OCI-LY1 (cell line): ENCODE data around the gene KRT80.

Experiments
- H2AFZ ChIP-seq: fragments of 200-600 bp; sonication (generic), shearing (Covaris generic); 2 replicates; pipeline ENCODE4 v1.6.0; 2014; ENCODE audit warnings: antibody characterized with exemption, mild to moderate bottlenecking, low read length
- H3F3A ChIP-seq: fragments of 200-600 bp; sonication (generic), shearing (Covaris generic); 2 replicates; pipeline ENCODE4 v1.6.0; 2014; ENCODE audit warnings: mild to moderate bottlenecking, antibody characterized with exemption, low read length, moderate library complexity; ENCODE audit not compliant: insufficient read depth
- H3K27ac ChIP-seq: fragments of 200-600 bp; sonication (generic); 2 replicates; pipeline ENCODE4 v1.5.1; 2014; ENCODE audit warnings: low read length, mixed run types, mild to moderate bottlenecking, low read depth; ENCODE audit not compliant: poor library complexity, severe bottlenecking
- H3K27me3 ChIP-seq: fragments of 200-600 bp; sonication (generic); 2 replicates; pipeline ENCODE4 v1.6.0; 2014; ENCODE audit warnings: antibody characterized with exemption, mild to moderate bottlenecking, low read length, moderate library complexity; ENCODE audit not compliant: insufficient read depth
- H3K36me3 ChIP-seq: fragments of 200-600 bp; sonication (generic); 2 replicates; pipeline ENCODE4 v1.6.1; 2014; ENCODE audit warnings: mild to moderate bottlenecking, antibody characterized with exemption, low read length, moderate library complexity, mixed read lengths; ENCODE audit not compliant: insufficient read depth
- H3K4me1 ChIP-seq: fragments of 200-600 bp; sonication (generic); 2 replicates; pipeline ENCODE4 v1.5.1; 2014; ENCODE audit warnings: mild to moderate bottlenecking, low read length, moderate library complexity; ENCODE audit not compliant: insufficient read depth, severe bottlenecking
- H3K4me2 ChIP-seq: fragments of 200-600 bp; sonication (generic), shearing (Covaris generic); 2 replicates; pipeline ENCODE4 v1.6.1; 2014; ENCODE audit warnings: low read length
- H3K4me3 ChIP-seq: fragments of 200-600 bp; sonication (generic); 2 replicates; pipeline ENCODE4 v1.5.1; 2014; ENCODE audit warnings: low read length, low read depth, mild to moderate bottlenecking, mixed read lengths; ENCODE audit not compliant: poor library complexity, severe bottlenecking
- H3K79me2 ChIP-seq: fragments of 200-600 bp; shearing (Covaris generic); 2 replicates; pipeline ENCODE4 v1.6.1; 2016; ENCODE audit warnings: mixed run types, low read length, mixed read lengths; ENCODE audit not compliant: insufficient read depth
- H3K9ac ChIP-seq: fragments of 200-600 bp; sonication (generic), shearing (Covaris generic); 2 replicates; pipeline ENCODE4 v1.6.1; 2014; ENCODE audit warnings: mild to moderate bottlenecking, low read length, mixed read lengths
- H3K9me2 ChIP-seq: fragments of 200-600 bp; sonication (generic), shearing (Covaris generic); 2 replicates; pipeline ENCODE4 v1.6.1; 2014; ENCODE audit warnings: low read depth, mild to moderate bottlenecking, low read length, mixed read lengths
- H3K9me3 ChIP-seq: fragments of 200-600 bp; shearing (Covaris generic); 2 replicates; pipeline ENCODE4 v1.6.1; 2014; ENCODE audit warnings: low read length, mixed read lengths
- H4K20me1 ChIP-seq: fragments of 200-600 bp; sonication (generic), shearing (Covaris generic); 2 replicates; pipeline ENCODE4 v1.6.0; 2016; ENCODE audit warnings: mild to moderate bottlenecking, low read length; ENCODE audit not compliant: insufficient read depth
- EZH2 ChIP-seq: fragments of 200-600 bp; sonication (generic), shearing (Covaris generic); IDR thresholded peaks from 2 replicates; pipeline ENCODE4 v1.8.0; 2017; ENCODE audit warnings: borderline replicate concordance, mixed run types, mild to moderate bottlenecking, antibody characterized with exemption, low read length, moderate library complexity, mixed read lengths
- TF ChIP-seq, protein P1 (sequence below): fragments of 200-600 bp; sonication (generic), shearing (Covaris generic); IDR thresholded peaks from 2 replicates; pipeline ENCODE4 v1.5.1; 2017; ENCODE audit warnings: mild to moderate bottlenecking, antibody characterized with exemption, low read length, moderate library complexity, mixed read lengths

The KRT80 gene

DNA sequence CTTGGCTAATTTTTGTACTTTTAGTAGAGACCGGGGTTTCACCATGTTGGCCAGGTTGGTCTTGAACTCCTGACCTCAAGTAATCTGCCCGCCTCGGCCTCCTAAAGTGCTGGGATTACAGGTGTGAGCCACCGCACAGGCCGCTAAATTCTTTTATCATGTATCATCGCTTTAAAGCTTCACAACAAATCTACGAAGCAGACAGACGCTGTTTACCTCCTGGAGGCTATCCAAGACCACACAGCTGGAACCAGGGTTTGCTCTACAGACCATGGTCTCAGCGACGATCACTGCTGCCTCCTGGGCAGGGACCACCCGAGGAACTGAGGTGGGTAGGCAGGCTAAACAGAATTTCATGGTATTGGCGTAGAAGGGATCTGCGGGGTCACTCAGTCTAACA lies 27.2 kb downstream of the KRT80 start:
- no peak overlapping the region for H3K4me2 ChIP-seq
- no peaks in the 10 kb centered on the region for H3F3A ChIP-seq
- H4K20me1 ChIP-seq = no peaks in the 10 kb centered on the region
- H3K36me3 ChIP-seq = no peaks in the 10 kb centered on the region
- H3K27me3 ChIP-seq = no peaks in the 10 kb centered on the region
- H3K4me1 ChIP-seq = no peaks in the 10 kb centered on the region
- H3K27ac ChIP-seq = no peak overlapping the region
- TF ChIP-seq EZH2 = no peak
- no peak overlapping the region for H2AFZ ChIP-seq
- no peaks in the 10 kb centered on the region for H3K79me2 ChIP-seq
- no peak overlapping the region for H3K9ac ChIP-seq
- H3K9me3 ChIP-seq = no peaks in the 10 kb centered on the region
- no peak overlapping the region for H3K4me3 ChIP-seq
- no peaks in the 10 kb centered on the region for H3K9me2 ChIP-seq

DNA sequence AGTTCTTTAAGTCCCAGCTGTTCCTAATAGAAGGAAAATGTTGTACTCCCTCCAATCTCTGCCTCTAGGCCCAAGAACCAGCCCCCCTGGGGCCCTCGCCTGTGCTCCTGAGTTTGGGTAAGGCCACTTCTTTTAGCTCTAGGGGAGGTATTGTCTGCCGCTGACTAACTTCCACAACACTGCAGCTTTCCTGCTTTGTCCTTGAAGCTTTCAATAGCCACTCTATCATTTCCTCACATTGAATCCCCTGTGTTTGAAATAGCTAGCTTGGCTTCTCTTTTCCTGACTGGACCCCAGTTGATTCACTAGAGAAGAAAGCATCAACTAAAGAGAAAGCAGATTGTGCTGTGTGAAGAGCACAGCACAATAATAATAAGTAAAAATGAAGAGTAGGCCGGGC lies 28.8 kb downstream of the KRT80 start:
- H4K20me1 ChIP-seq = no peaks in the 10 kb centered on the region
- H3K27me3 ChIP-seq = no peaks in the 10 kb centered on the region
- no peaks in the 10 kb centered on the region for H3K79me2 ChIP-seq
- TF ChIP-seq, protein P1, sequence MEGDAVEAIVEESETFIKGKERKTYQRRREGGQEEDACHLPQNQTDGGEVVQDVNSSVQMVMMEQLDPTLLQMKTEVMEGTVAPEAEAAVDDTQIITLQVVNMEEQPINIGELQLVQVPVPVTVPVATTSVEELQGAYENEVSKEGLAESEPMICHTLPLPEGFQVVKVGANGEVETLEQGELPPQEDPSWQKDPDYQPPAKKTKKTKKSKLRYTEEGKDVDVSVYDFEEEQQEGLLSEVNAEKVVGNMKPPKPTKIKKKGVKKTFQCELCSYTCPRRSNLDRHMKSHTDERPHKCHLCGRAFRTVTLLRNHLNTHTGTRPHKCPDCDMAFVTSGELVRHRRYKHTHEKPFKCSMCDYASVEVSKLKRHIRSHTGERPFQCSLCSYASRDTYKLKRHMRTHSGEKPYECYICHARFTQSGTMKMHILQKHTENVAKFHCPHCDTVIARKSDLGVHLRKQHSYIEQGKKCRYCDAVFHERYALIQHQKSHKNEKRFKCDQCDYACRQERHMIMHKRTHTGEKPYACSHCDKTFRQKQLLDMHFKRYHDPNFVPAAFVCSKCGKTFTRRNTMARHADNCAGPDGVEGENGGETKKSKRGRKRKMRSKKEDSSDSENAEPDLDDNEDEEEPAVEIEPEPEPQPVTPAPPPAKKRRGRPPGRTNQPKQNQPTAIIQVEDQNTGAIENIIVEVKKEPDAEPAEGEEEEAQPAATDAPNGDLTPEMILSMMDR = no peak
- TF ChIP-seq EZH2 = no peak
- no peaks in the 10 kb centered on the region for H3K9me2 ChIP-seq
- no peak overlapping the region for H3K4me2 ChIP-seq
- no peaks in the 10 kb centered on the region for H3K36me3 ChIP-seq
- H3K27ac ChIP-seq = no peak overlapping the region
- H3K9ac ChIP-seq = no peak overlapping the region
- no peak overlapping the region for H3K4me3 ChIP-seq
- H2AFZ ChIP-seq = no peak overlapping the region
- no peaks in the 10 kb centered on the region for H3F3A ChIP-seq
- H3K9me3 ChIP-seq = no peaks in the 10 kb centered on the region
- H3K4me1 ChIP-seq = no peaks in the 10 kb centered on the region

DNA sequence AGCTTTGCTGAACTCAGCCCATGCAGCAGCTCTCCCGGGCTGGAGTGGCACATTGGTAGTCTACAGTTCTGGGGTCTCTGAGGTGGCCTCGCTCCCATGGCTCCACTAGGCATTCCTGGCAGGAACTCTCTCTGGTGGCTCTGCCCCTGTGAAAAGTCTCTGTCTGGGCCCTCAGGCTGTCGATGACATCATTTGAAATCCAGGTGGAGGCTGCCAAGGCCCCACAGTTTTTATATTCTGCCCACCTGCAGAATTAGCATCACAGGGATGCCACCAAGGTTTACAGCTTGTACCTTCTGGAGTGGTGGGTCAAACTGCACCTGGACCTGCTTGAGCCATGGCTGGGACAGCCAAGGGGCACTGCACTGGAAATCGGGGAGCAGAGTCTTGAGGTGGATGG lies 31.6 kb downstream of the KRT80 start:
- no peaks in the 10 kb centered on the region for H3K36me3 ChIP-seq
- no peak overlapping the region for H3K27ac ChIP-seq
- H3K9me3 ChIP-seq = no peaks in the 10 kb centered on the region
- H3K9me2 ChIP-seq = no peaks in the 10 kb centered on the region
- H3K79me2 ChIP-seq = no peaks in the 10 kb centered on the region
- no peaks in the 10 kb centered on the region for H3K27me3 ChIP-seq
- H3K9ac ChIP-seq = no peak overlapping the region
- no peak overlapping the region for H3K4me2 ChIP-seq
- no peak overlapping the region for H2AFZ ChIP-seq
- H4K20me1 ChIP-seq = no peaks in the 10 kb centered on the region
- H3K4me1 ChIP-seq = no peaks in the 10 kb centered on the region
- no peak overlapping the region for H3K4me3 ChIP-seq
- no peaks in the 10 kb centered on the region for H3F3A ChIP-seq
- no peak for TF ChIP-seq EZH2
- TF ChIP-seq, protein P1 = no peak

DNA sequence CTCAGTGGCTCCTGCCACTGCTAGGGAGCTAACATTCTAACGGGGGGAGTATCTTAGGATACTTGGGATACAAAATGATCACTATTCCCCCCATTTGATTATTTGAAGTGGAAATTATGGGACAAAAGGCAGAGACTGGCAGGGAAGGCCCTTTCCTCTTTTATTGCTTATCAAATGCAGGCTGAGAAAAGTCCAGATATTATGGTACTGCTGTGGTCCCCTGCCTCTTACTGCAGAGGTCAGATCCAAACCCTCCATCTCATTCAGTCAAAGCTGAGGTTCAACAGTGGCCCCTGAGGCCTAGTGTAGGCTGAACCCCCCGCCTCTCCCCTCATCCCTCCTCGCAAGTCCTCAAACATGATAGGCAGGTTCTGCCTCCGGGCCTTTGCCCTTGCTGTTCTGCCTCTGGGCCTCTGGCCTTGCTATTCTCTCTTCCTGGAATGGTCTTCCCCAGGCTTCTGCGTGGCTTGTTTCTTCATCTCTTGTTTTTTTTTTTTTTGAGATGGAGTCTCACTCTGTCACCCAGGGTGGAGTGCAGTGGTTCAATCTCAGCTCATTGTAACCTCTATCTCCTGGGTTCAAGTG lies 34.2 kb downstream of the KRT80 start:
- Histone ChIP-seq H3K9ac (no peak overlapping the region), H2AFZ (no peak overlapping the region)

More for the DNA sequence above, 34.2 kb downstream of the KRT80 start:
- Histone ChIP-seq H3K4me3 (no peak overlapping the region), H3K79me2 (no peaks in the 10 kb centered on the region), H3K36me3 (no peaks in the 10 kb centered on the region), H3K27me3 (no peaks in the 10 kb centered on the region), H3F3A (no peaks in the 10 kb centered on the region), H4K20me1 (no peaks in the 10 kb centered on the region), H3K4me1 (no peaks in the 10 kb centered on the region), H3K27ac (no peak overlapping the region), H3K9me3 (no peaks in the 10 kb centered on the region), H3K9me2 (no peaks in the 10 kb centered on the region), H3K4me2 (no peak overlapping the region)
- TF ChIP-seq, protein P1 = no peak
- no peak for TF ChIP-seq EZH2
